Omental fat pad (tissue), 4 donors: Measurements from ENCODE around the gene USH1G. TPM values are rescaled to one million over a fixed set of nuclear protein-coding genes. Genes with fewer than 3 reads are reported as not detected.

Source experiments
- ATAC-seq: fragments of 150-250 bp; one replicate; pipeline ENCODE4 v1.9.1; 2016; ENCODE audit warnings: mild to moderate bottlenecking, moderate library complexity; ENCODE audit not compliant: low FRiP score
- DNase-seq: peaks from one replicate; pipeline ENCODE4 v3.0.0-alpha.2; 2019; ENCODE audit warnings: low spot score
- CTCF ChIP-seq, 3 donors: fragments of 450-650 bp; IDR thresholded peaks; one replicate each; pipeline ENCODE4 v1.5.1; 2016 to 2017; ENCODE audit warnings: antibody characterized with exemption in 3 of 3, mild to moderate bottlenecking in 3 of 3, moderate library complexity in 2 of 3
- total RNA-seq, 4 donors: library from RNA; depleted of rRNA; stranded (reverse); fragments of >200 nt; gene quantifications; one replicate each; pipeline ENCODE4 v1.1.0, GENCODE V29; 2016

Gene USH1G
- total RNA-seq, 4 donors from 2014 or later: not detected

DNA sequence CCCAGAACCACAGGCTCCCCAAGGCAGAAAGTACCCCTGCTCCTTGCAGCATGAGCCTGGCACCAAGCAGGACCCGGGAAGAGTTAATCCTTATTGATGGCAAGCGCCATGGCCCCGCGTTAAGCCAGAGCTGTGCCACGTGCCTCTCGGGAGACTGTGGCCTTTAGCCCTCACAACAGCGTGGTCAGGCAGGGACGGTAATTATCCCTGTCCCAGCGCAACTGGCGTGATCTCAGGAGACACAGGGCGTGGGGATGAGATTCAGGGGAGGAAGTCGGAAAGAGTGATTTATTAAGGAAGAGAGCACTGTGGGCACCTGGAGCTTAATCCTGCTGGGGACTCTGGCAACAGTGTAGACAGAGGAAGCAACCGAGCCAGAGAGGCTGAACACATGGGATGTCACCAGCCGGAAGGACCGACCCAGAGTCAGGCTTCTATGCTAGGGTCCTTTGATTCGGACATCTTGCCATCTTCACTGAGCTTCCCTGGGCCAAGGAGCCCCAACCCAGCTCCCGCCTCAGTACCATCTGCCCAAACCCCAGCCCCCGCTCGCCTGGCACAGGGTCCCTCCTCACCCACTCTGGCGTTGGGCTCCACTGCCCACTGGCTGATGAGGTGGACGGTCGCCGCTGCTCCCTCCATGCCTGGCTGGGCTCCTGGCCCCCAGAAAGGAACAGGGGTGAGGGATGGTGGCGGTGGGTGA, 29.5 kb upstream of the USH1G start:
- no peak for DNase-seq
- no peak for ATAC-seq
- TF ChIP-seq CTCF (IDR thresholded peaks at IDR 0.05): no peak

GRCh38 chr17:74951680-74952421, 28.8 kb upstream of the USH1G start:
- DNase-seq (no peak), ATAC-seq (no peak)
- TF ChIP-seq CTCF (IDR thresholded peaks at IDR 0.05): no peak

DNA sequence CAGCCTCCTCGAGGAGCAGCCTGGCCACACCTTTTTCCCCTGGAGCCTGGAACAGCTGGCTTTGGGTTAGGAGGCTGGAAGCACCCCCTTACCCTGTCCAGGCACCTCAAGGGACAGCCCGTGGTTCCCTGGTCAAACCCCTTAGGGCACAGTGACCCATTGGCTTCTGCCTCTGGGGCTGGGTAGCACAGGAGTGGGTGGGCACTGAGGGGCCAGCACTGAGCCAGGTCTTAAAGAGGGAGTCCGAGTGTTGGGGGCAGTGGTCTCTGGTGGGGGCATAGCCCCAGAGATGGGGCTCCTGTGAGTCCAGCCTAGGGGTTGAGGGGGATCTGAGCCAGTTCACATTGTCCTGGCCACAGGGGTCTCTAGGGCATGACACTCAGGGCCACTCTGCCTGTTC, 28.0 kb upstream of the USH1G start:
- no peak for TF ChIP-seq CTCF (IDR thresholded peaks at IDR 0.05)
- ATAC-seq (no peak), DNase-seq (no peak)

- ATAC-seq: no peak
- no peak for DNase-seq
- no peak for TF ChIP-seq CTCF (IDR thresholded peaks at IDR 0.05)
These were observed 27.2 kb upstream of the USH1G start for GRCh38 chr17:74950207-74950606.

DNA sequence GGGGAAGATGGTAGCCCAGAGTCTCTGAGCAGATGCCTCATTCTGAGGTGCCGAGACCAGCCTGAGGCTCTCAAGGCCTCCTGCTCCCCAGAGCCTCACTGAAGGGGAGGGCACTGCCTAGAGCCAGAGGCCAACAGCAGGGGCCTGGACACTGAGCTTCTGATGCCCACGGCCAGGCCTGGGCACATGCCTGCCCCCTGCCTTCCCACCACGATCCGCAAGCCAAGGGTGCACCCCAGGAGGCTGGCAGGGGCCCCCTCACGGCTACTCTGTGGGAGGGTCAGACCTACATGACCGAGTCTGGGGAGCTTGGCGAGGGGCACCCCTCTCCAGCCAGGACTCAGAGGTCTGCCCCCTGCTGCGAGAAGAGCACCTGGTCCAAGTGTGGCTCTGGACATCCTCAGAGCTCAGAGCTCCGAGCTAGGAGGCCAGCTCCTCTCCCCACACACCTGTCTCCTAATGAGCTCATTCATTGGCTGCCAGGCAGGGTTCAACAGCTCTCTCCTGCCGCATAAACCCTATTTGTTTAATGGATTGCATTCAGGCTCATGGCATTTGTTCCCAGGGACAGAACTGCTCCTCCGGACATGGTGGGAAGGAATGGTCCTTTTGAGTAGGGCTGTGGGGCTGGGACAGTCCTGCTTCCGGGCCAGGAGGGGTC, 26.5 kb upstream of the USH1G start:
- ATAC-seq (no peak), DNase-seq (no peak)
- TF ChIP-seq CTCF (IDR thresholded peaks at IDR 0.05): no peak

- DNase-seq (no peak), ATAC-seq (no peak)
- no peak for TF ChIP-seq CTCF (IDR thresholded peaks at IDR 0.05)
These were observed 24.1 kb upstream of the USH1G start for GRCh38 chr17:74947041-74947754.
